HepG2 (cell line): ENCODE results near the gene HSPB7. TPM values are rescaled to one million over a fixed set of nuclear protein-coding genes. Genes with fewer than 3 reads are reported as not detected.

Source experiments
- ATAC-seq: fragments of 200-7000 bp; cut with Tn5 transposase; 3 replicates; pipeline ENCODE4 v1.9.1; 2020; ENCODE audit warnings: mild to moderate bottlenecking, moderate library complexity
- BruUV-seq: library from RNA; stranded (reverse); fragments of 400-500 nt; replicated peaks from 2 replicates; lab custom pipeline; 2021; lab: Mats Ljungman, UMichigan
- CTCF ChIA-PET: fragments of 300-600 bp; formaldehyde crosslinking; extraction: SDS; loops from one replicate; lab custom pipeline; 2021; ENCODE audit warnings: low total read pairs, inconsistent platforms, low intra/inter-chr PET ratio; lab: Yijun Ruan, JAX
- POLR2A ChIA-PET: fragments of 350-600 bp; sonication (Branson Sonifier 250); formaldehyde crosslinking; loops from one replicate; lab custom pipeline; 2020; ENCODE audit warnings: antibody characterized with exemption, inconsistent platforms; lab: Yijun Ruan, JAX
- DNase-seq: peaks from one replicate; pipeline ENCODE4 v3.0.0-alpha.2; 2015; ENCODE audit warnings: low spot score
- FAIRE-seq: peaks from 3 replicates; lab custom pipeline; 2011; peaks lifted over from hg19 to GRCh38; lab: Jason Lieb, UNC
- H2AFZ ChIP-seq: one replicate; pipeline ENCODE4 v1.6.1; 2011; ENCODE audit warnings: low read length, inconsistent platforms
- H3K27ac ChIP-seq: fragments of 300-600 bp; 3 replicates; pipeline ENCODE4 v1.8.0; 2011; ENCODE audit warnings: mixed run types, mild to moderate bottlenecking, mixed read lengths, low read length, inconsistent platforms; ENCODE audit not compliant: insufficient read depth; ENCODE audit errors: extremely low read length
- H3K27me3 ChIP-seq, 2 experiments: fragments of 200-600 bp in 1 of 2; 2 replicates in 1 of 2; 3 replicates in 1 of 2; pipeline versions ENCODE4 v1.6.0 to v1.8.0; 2011; ENCODE audit warnings: low read length in 2 of 2, mild to moderate bottlenecking in 2 of 2, moderate library complexity in 2 of 2, inconsistent platforms in 1 of 2; ENCODE audit not compliant: insufficient read depth in 2 of 2, control insufficient read depth in 1 of 2
- H3K36me3 ChIP-seq, 2 experiments: fragments of 200-600 bp in 1 of 2; replicated peaks in 1 of 2; 2 replicates in 1 of 2; 3 replicates in 1 of 2; pipeline versions ENCODE4 v1.5.1 to v1.8.0; 2011; ENCODE audit warnings: low read length in 2 of 2, inconsistent platforms in 1 of 2; ENCODE audit not compliant: insufficient read depth in 2 of 2, control insufficient read depth in 1 of 2
- H3K4me1 ChIP-seq: 2 replicates; pipeline ENCODE4 v1.5.1; 2012; ENCODE audit warnings: low read length, inconsistent platforms; ENCODE audit not compliant: insufficient read depth
- H3K4me2 ChIP-seq: 2 replicates; pipeline ENCODE4 v1.6.0; 2011; ENCODE audit warnings: low read depth, low read length, inconsistent platforms
- H3K4me3 ChIP-seq, 3 experiments: fragments of 200-600 bp in 1 of 3; sonication (generic), shearing (Covaris generic) in 1 of 3; replicated peaks in 1 of 3; 2 replicates each; pipeline ENCODE4 v1.5.1; 2011 to 2016; ENCODE audit warnings: low read length in 3 of 3, inconsistent platforms in 2 of 3, low read depth in 2 of 3, mild to moderate bottlenecking in 2 of 3, control low read depth in 1 of 3, mixed read lengths in 1 of 3; ENCODE audit not compliant: insufficient read depth in 1 of 3
- H3K79me2 ChIP-seq: one replicate; pipeline ENCODE4 v1.6.1; 2011; ENCODE audit warnings: low read length, inconsistent platforms; ENCODE audit not compliant: insufficient read depth
- H3K9ac ChIP-seq: 2 replicates; pipeline ENCODE4 v1.6.0; 2011; ENCODE audit warnings: mild to moderate bottlenecking, low read depth, low read length, inconsistent platforms; ENCODE audit not compliant: insufficient read depth
- H3K9me3 ChIP-seq: 2 replicates; pipeline ENCODE4 v1.5.1; 2012; ENCODE audit warnings: mild to moderate bottlenecking, low read length
- H4K20me1 ChIP-seq: 2 replicates; pipeline ENCODE4 v1.6.0; 2011; ENCODE audit warnings: inconsistent platforms, mild to moderate bottlenecking, low read length, moderate library complexity; ENCODE audit not compliant: insufficient read depth
- DPF2 ChIP-seq: sonication (generic); formaldehyde crosslinking; IDR thresholded peaks from 2 replicates; pipeline ENCODE4 v1.4.0; 2020; ENCODE audit warnings: mild to moderate bottlenecking, low read depth, missing genetic modification reagents, borderline replicate concordance
- GLI4 ChIP-seq: sonication (generic); formaldehyde crosslinking; IDR thresholded peaks from 2 replicates; pipeline ENCODE4 v1.5.1; 2020; ENCODE audit warnings: missing genetic modification reagents, mild to moderate bottlenecking, moderate library complexity, borderline replicate concordance
- PITX1 ChIP-seq: sonication (generic); formaldehyde crosslinking; IDR thresholded peaks from 2 replicates; pipeline ENCODE4 v1.5.1; 2020; ENCODE audit warnings: mild to moderate bottlenecking, missing genetic modification reagents
- ZC3H13 ChIP-seq: sonication (generic); formaldehyde crosslinking; IDR thresholded peaks from 2 replicates; pipeline ENCODE4 v1.8.1; 2023; ENCODE audit warnings: mild to moderate bottlenecking, missing genetic modification reagents, moderate library complexity
- ZFP82 ChIP-seq: sonication (generic); formaldehyde crosslinking; IDR thresholded peaks from 2 replicates; pipeline ENCODE4 v1.5.1; 2020; ENCODE audit warnings: mild to moderate bottlenecking, missing genetic modification reagents, borderline replicate concordance
- ZNF235 ChIP-seq: sonication (generic); formaldehyde crosslinking; IDR thresholded peaks from 2 replicates; pipeline ENCODE4 v1.8.1; 2023; ENCODE audit warnings: mild to moderate bottlenecking, missing genetic modification reagents, borderline replicate concordance
- ZNF33B ChIP-seq: sonication (generic); formaldehyde crosslinking; IDR thresholded peaks from 2 replicates; pipeline ENCODE4 v1.5.1; 2020; ENCODE audit warnings: mild to moderate bottlenecking, missing genetic modification reagents
- WGBS: methylation state at CpG from one replicate; pipeline ENCODE4 v1.1.6; 2017; ENCODE audit warnings: low lambda C conversion rate; 5-methylcytosine and 5-hydroxymethylcytosine counted together
- in situ Hi-C: cut with HindIII; loops from 2 replicates; pipeline ENCODE4 v1.10.0; 2017; ENCODE audit warnings: low pct_unique_long_range_greater_than_20kb; ENCODE audit not compliant: extremely low pct_ligation_motif_present
- intact Hi-C: fragments of 100-400 bp; cut with micrococcal nuclease; formaldehyde crosslinking; loops from one replicate; pipeline ENCODE4 v1.10.0; 2022; ENCODE audit not compliant: unreplicated experiment
- polyA plus RNA-seq, 8 experiments: library from polyadenylated mRNA; depleted of rRNA in 3 of 8; stranded (reverse) in 7 of 8; unstranded in 1 of 8; fragments of >200 nt; fragmentation: Illumina TruSeq in 4 of 8; extraction: Trizol in 4 of 8; gene quantifications; 2 replicates each; pipeline versions ENCODE4 v1.2.1 to v1.2.3, GENCODE V29; 2011 to 2016; ENCODE audit warnings: low read depth in 4 of 8, missing spikeins in 1 of 8, mixed read lengths in 1 of 8; ENCODE audit not compliant: insufficient read depth in 1 of 8
- total RNA-seq, 5 experiments: library from RNA; depleted of rRNA; stranded (reverse); fragments of >200 nt; fragmentation: Illumina TruSeq; extraction: Trizol; gene quantifications; 2 replicates each; pipeline ENCODE4 v1.2.3, GENCODE V29; 2016; ENCODE audit warnings: low read depth in 1 of 5
- TF ChIP-seq, protein P1 (sequence below): sonication (generic); formaldehyde crosslinking; IDR thresholded peaks from 2 replicates; pipeline ENCODE4 v1.5.0; 2020; ENCODE audit warnings: missing genetic modification reagents
- TF ChIP-seq, protein P2 (sequence below): sonication (generic); formaldehyde crosslinking; IDR thresholded peaks from 2 replicates; pipeline ENCODE4 v1.8.1; 2023; ENCODE audit warnings: mild to moderate bottlenecking, inconsistent platforms, moderate library complexity, missing genetic modification reagents, borderline replicate concordance

HSPB7 gene
- total and polyA plus RNA-seq, 2 of the 13 experiments (the other 11 are each of a cell fraction or from before 2014, with no cell fraction given): 0.20 TPM; not detected in 1

DNA sequence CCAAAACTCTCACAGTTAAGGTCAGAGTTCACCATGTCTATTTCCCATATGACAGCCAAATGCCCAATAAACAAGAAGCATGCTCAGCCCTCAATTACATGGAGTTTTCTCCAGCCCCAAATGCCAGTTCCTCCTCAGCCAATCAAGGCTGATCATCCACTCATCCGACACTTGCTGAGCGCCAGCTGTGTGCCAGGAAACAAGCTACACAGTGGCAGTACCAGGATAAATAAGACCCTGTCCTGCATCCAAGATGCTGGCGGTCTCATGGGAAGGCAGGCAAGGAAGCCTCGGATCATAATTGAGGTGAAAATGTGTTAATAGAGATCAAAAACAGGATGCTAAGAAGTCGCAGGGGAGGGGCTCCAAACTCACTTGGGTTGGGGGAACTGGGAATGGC is 49.7 kb downstream of the HSPB7 start (continued):
- TF ChIP-seq, protein P1, sequence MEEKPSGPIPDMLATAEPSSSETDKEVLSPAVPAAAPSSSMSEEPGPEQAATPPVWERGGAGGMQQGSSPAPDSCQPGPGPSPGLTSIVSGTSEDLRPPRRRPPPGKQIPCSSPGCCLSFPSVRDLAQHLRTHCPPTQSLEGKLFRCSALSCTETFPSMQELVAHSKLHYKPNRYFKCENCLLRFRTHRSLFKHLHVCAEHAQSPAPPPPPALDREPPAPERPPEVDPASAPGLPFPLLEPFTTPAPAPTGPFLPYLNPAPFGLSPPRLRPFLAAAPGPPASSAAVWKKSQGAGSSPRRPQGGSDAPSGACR (CRISPR knock-in tag): no peak
- TF ChIP-seq, all 625 proteins: peak for 0

DNA sequence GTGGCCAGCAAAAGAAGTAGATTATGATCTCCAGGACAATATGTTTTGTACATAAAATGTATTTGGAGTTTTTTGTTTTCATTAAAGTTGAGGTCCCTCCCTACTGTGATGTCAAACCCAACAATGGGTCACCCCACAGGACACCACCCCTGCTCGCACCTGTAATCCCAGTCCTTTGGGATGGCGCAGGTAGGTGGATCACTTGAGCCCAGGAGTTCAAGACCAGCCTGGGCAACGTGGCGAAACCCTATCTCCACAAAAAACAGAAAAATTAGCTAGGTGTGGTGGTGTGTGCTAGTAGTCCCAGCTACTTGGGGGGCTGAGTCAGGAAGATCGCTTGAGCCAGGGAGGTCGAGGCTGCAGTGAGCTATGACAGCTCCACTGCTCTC is 50.9 kb downstream of the HSPB7 start:
- TF ChIP-seq ZNF235 (no peak), ZFP82 (CRISPR knock-in tag) (no peak), DPF2 (CRISPR knock-in tag) (no peak), ZNF33B (CRISPR knock-in tag) (no peak), PITX1 (CRISPR knock-in tag) (no peak), ZC3H13 (CRISPR knock-in tag) (no peak), GLI4 (CRISPR knock-in tag) (no peak)
- TF ChIP-seq, protein P2, sequence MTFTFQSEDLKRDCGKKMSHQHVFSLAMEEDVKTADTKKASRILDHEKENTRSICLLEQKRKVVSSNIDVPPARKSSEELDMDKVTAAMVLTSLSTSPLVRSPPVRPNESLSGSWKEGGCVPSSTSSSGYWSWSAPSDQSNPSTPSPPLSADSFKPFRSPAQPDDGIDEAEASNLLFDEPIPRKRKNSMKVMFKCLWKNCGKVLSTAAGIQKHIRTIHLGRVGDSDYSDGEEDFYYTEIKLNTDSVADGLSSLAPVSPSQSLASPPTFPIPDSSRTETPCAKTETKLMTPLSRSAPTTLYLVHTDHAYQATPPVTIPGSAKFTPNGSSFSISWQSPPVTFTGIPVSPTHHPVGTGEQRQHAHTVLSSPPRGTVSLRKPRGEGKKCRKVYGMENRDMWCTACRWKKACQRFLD (CRISPR knock-in tag): no peak
- H3K36me3 ChIP-seq: peaks cover 3 to 26% of the 10 kb centered on the region in 2 experiments; a peak in 2 of 5 replicates
- FAIRE-seq (no peak), DNase-seq (no peak), ATAC-seq (no peak)
- no peaks in the 10 kb centered on the region; the same call in 1 of the 2 replicates for H4K20me1 ChIP-seq
- H3K9ac ChIP-seq: no peak overlapping the region
- no peak overlapping the region for H2AFZ ChIP-seq
- H3K27ac ChIP-seq: no peak overlapping the region
- no peak overlapping the region for H3K4me2 ChIP-seq
- WGBS: 98% methylated on average over 6 of the region's 6 CpGs
- POLR2A ChIA-PET: no interaction called here
- no peaks in the 10 kb centered on the region for H3K9me3 ChIP-seq
- in situ Hi-C loops (no loop called here), intact Hi-C loops (no loop called here)
- CTCF ChIA-PET: no interaction called here
- peaks cover 12% of the 10 kb centered on the region for H3K79me2 ChIP-seq
- peaks cover 12% of the 10 kb centered on the region; the same call in 1 of the 2 replicates for H3K4me1 ChIP-seq
- H3K27me3 ChIP-seq: no peaks in the 10 kb centered on the region
- BruUV-seq: no TSS peak
- H3K4me3 ChIP-seq: no peak overlapping the region
